ENCODE measurements around the gene EID2.
A peak's percentile ranks its signal among the peaks of the same experiment; 100 is the strongest.

The EID2 gene, protein sequence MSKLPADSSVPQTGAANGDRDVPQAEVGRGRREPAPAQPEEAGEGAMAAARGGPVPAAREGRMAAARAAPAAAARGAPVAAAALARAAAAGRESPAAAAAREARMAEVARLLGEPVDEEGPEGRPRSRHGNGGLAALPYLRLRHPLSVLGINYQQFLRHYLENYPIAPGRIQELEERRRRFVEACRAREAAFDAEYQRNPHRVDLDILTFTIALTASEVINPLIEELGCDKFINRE

GRCh38 chr19:39539518-39540332 lies at the start of gene EID2:
Gene EID2, minus strand, starts transcription at chr19:39540161. Its CDS starts 82 bp downstream, at chr19:39540079.
- DNase-seq (ENCODE audit: low spot score): peak; percentile 96

- DNase-seq (ENCODE audit: low spot score): no peak
Measured at GRCh38 chr19:39588066-39588465, 48.1 kb upstream of the EID2 start.

GRCh38 chr19:39587496-39587895 lies 47.5 kb upstream of the EID2 start:
- no peak for DNase-seq (ENCODE audit: low spot score)

GRCh38 chr19:39582891-39583625 lies 43.1 kb upstream of the EID2 start:
- no peak for DNase-seq (ENCODE audit: low spot score)

GRCh38 chr19:39582442-39582841 lies 42.5 kb upstream of the EID2 start:
- DNase-seq (ENCODE audit: low spot score): no peak

- no peak for DNase-seq (ENCODE audit: low spot score)
Measured at GRCh38 chr19:39568604-39569003, 28.6 kb upstream of the EID2 start.

GRCh38 chr19:39566064-39566463 lies 26.1 kb upstream of the EID2 start:
- no peak for DNase-seq (ENCODE audit: low spot score)

DNA sequence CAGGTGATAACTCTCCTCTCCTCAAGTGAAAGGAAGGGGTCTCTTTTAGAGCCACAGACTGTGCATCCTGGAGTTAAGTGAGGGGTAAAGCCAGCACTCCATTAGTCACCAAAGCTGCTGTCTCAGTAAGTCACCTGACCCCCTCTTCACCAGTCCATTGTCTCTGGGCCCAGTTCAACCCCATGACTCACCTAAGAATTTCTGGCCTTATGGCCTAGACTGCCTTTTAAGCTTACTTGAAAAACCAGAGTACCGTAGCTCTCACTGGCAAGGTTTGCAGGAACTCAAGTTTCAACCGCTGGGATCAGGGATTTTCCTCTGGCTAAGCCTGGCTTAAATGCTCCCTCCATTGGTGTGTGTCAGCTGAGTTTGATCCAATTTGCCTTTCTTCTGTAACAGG lies 23.4 kb upstream of the EID2 start:
- DNase-seq (ENCODE audit: low spot score): no peak

GRCh38 chr19:39558624-39559117 lies 18.7 kb upstream of the EID2 start:
- no peak for DNase-seq (ENCODE audit: low spot score)

- DNase-seq (ENCODE audit: low spot score): no peak
Measured at GRCh38 chr19:39557811-39558623, 18.1 kb upstream of the EID2 start.

- DNase-seq (ENCODE audit: low spot score): peak; percentile 50
Measured at GRCh38 chr19:39555883-39556282, 15.9 kb upstream of the EID2 start.

GRCh38 chr19:39554701-39555311 lies 14.8 kb upstream of the EID2 start:
- no peak for DNase-seq (ENCODE audit: low spot score)

DNA sequence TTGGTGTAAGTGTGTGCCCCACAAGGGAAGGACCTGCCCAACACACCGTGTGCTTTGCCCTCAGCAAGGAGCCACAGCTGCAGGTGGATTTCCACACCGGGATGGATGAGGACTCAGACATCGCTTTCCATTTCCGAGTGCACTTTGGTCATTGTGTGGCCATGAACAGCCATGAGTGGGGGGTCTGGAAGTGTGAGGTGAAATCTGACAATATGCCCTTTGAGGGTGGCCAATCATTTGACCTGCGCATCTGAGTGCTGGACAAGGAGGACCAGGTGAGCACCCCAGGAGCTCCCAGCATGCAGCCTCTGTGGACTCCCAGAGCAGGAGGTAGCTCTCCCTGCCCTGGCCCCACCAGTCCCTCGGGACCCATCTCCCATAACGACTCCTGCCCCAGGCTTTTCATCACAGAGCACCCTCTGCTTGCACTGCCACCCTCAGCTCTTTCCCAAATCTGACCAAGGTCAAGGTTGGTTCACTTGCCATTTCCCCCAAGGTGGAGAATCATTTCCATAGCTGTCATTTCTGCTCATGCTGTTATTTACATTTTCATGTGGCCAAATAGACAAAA lies 13.2 kb upstream of the EID2 start:
- DNase-seq (ENCODE audit: low spot score): no peak

- DNase-seq (ENCODE audit: low spot score): no peak
Measured at GRCh38 chr19:39550197-39550596, 10.2 kb upstream of the EID2 start.

- DNase-seq (ENCODE audit: low spot score): no peak
Measured at GRCh38 chr19:39546599-39546998, 6.6 kb upstream of the EID2 start.

GRCh38 chr19:39544911-39545310 lies 5.0 kb upstream of the EID2 start:
- no peak for DNase-seq (ENCODE audit: low spot score)

- no peak for DNase-seq (ENCODE audit: low spot score)
Measured at GRCh38 chr19:39544226-39544903, 4.4 kb upstream of the EID2 start.

GRCh38 chr19:39543477-39543857 lies 3.5 kb upstream of the EID2 start:
- DNase-seq (ENCODE audit: low spot score): no peak

- peak; percentile 18 for DNase-seq (ENCODE audit: low spot score)
Measured at GRCh38 chr19:39542206-39542605, 2.2 kb upstream of the EID2 start.

- no peak for DNase-seq (ENCODE audit: low spot score)
Measured at GRCh38 chr19:39540333-39540673, 342 bp upstream of the EID2 start.

DNA sequence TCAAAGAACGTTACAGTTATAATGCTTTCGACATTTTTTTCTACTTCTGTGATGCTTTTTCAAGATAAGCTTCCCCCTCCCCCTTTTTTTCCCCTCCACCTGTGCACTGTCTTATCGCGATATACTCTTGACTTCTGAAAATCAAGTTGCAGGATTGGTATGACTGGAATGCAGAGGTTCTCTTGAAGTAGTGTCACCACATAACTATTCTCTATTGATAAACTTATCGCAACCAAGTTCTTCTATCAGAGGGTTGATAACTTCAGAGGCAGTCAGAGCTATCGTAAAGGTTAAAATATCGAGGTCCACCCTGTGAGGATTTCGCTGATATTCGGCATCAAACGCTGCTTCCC lies 820 bp downstream of the EID2 start:
- no peak for DNase-seq (ENCODE audit: low spot score)
